Astrocyte (in vitro differentiated cells and primary cell): Measurements from ENCODE around the gene TNFRSF13B. TPM values are rescaled to one million over a fixed set of nuclear protein-coding genes. Genes with fewer than 3 reads are reported as not detected.

Experiments used
- DNase-seq: peaks from one replicate; pipeline ENCODE4 v3.0.0-alpha.2; 2010; ENCODE audit warnings: low read depth
- FAIRE-seq: peaks from 2 replicates; lab custom pipeline; 2011; peaks lifted over from hg19 to GRCh38; lab: Jason Lieb, UNC
- H2AFZ ChIP-seq: 2 replicates; pipeline ENCODE4 v1.6.0; 2012; ENCODE audit warnings: low read depth, low read length, inconsistent platforms
- H3K27ac ChIP-seq: 2 replicates; pipeline ENCODE4 v1.5.1; 2011; ENCODE audit warnings: low read depth, low read length, inconsistent platforms
- H3K27me3 ChIP-seq: 2 replicates; pipeline ENCODE4 v1.6.0; 2011; ENCODE audit warnings: low read length, inconsistent platforms; ENCODE audit not compliant: insufficient read depth
- H3K36me3 ChIP-seq: 2 replicates; pipeline ENCODE4 v1.5.1; 2011; ENCODE audit warnings: low read length, inconsistent platforms; ENCODE audit not compliant: insufficient read depth
- H3K4me1 ChIP-seq: 2 replicates; pipeline ENCODE4 v1.5.1; 2011; ENCODE audit warnings: low read length, inconsistent platforms; ENCODE audit not compliant: insufficient read depth
- H3K4me2 ChIP-seq: 2 replicates; pipeline ENCODE4 v1.6.0; 2012; ENCODE audit warnings: low read length, inconsistent platforms
- H3K4me3 ChIP-seq: 2 replicates; pipeline ENCODE4 v1.5.1; 2011; ENCODE audit warnings: low read depth, mild to moderate bottlenecking, low read length, inconsistent platforms; ENCODE audit not compliant: insufficient read depth
- H3K79me2 ChIP-seq: 2 replicates; pipeline ENCODE4 v1.6.0; 2012; ENCODE audit warnings: mild to moderate bottlenecking, low read length, inconsistent platforms; ENCODE audit not compliant: insufficient read depth
- H3K9ac ChIP-seq: 2 replicates; pipeline ENCODE4 v1.6.0; 2012; ENCODE audit warnings: mild to moderate bottlenecking, low read length, inconsistent platforms
- H3K9me3 ChIP-seq: 2 replicates; pipeline ENCODE4 v1.5.1; 2012; ENCODE audit warnings: low read depth, mild to moderate bottlenecking, low read length, inconsistent platforms; ENCODE audit not compliant: insufficient read depth
- H4K20me1 ChIP-seq: 2 replicates; pipeline ENCODE4 v1.6.0; 2012; ENCODE audit warnings: low read length, inconsistent platforms; ENCODE audit not compliant: insufficient read depth
- H3K27ac Mint-ChIP-seq: one replicate; pipeline ENCODE4 v1.8.0; 2021; ENCODE audit warnings: mild to moderate bottlenecking, mixed read lengths; ENCODE audit not compliant: unreplicated experiment
- H3K27me3 Mint-ChIP-seq: one replicate; pipeline ENCODE4 v1.8.0; 2021; ENCODE audit warnings: low read depth, mixed read lengths; ENCODE audit not compliant: unreplicated experiment
- H3K36me3 Mint-ChIP-seq: one replicate; pipeline ENCODE4 v1.8.0; 2021; ENCODE audit warnings: low read depth, mixed read lengths; ENCODE audit not compliant: unreplicated experiment
- H3K4me1 Mint-ChIP-seq: one replicate; pipeline ENCODE4 v1.8.0; 2021; ENCODE audit warnings: low read depth, mixed read lengths; ENCODE audit not compliant: unreplicated experiment
- H3K4me3 Mint-ChIP-seq: one replicate; pipeline ENCODE4 v1.8.0; 2021; ENCODE audit warnings: mild to moderate bottlenecking, moderate library complexity, mixed read lengths; ENCODE audit not compliant: unreplicated experiment
- H3K9me3 Mint-ChIP-seq: one replicate; pipeline ENCODE4 v1.8.0; 2021; ENCODE audit warnings: mild to moderate bottlenecking, mixed read lengths; ENCODE audit not compliant: unreplicated experiment
- EZH2 ChIP-seq: IDR thresholded peaks from 2 replicates; pipeline ENCODE4 v1.6.1; 2012; ENCODE audit warnings: mild to moderate bottlenecking, low read length, inconsistent platforms; ENCODE audit not compliant: insufficient read depth
- total RNA-seq: library from RNA; stranded (reverse); gene quantifications from 2 replicates; pipeline ENCODE4 v1.2.1, GENCODE V29; 2021
- TF ChIP-seq, protein P1 (sequence below): IDR thresholded peaks from 2 replicates; pipeline ENCODE4 v1.5.1; 2011; ENCODE audit warnings: low read depth, mild to moderate bottlenecking, inconsistent platforms, low read length, moderate library complexity; ENCODE audit not compliant: insufficient read depth

TNFRSF13B gene
- total RNA-seq, 1 donor from 2014 or later: not detected

DNA sequence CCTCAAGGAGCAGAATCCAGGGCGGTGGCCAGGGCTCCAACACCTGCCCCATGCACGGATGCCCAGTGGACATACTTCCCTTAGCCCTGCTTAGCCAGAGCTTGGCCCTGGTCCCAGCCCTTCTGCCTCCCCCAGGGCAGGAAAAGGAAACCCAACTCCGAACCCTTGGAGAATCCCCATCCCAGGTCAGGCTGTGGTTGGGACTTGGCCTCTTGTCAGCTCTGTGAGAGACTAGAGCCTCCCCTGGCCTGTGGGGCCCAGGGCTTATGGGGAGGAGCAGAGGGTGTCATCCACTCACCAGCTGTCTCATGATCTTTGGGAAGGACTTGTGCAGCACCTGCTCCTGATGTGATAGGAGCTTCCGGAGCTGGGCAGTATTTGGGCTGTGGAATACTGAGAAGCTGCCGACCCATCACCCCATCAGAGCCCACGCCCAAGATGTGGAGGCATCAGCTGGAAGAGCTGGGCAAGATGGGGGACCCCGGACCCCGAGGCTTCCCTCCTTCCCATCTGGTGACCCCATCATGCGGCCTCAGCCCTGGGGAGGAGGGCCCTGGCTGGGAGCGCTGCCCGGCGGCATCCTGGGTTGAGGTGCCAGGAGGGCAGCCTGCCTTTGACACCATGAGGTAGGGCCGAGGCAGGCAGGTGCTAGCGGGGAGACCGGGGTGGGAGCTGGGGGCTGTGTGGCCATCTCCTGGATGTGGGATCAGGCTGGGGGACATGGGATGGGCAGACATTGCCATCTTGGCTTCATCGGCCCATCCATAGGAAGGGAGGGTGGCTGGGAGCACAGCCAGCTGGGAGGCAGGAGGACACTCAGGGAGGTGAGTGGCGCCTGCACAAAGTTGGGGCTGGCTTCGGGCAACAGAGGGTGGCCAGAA is 45.1 kb downstream of the TNFRSF13B start:
- Histone ChIP-seq H3K9ac (no peak overlapping the region), H3K9me3 (no peaks in the 10 kb centered on the region), H3K79me2 (no peaks in the 10 kb centered on the region), H2AFZ (no peak overlapping the region), H3K4me2 (no peak overlapping the region), H3K4me3 (no peak overlapping the region), H3K36me3 (no peaks in the 10 kb centered on the region), H4K20me1 (no peaks in the 10 kb centered on the region), H3K27ac (no peak overlapping the region), H3K4me1 (no peaks in the 10 kb centered on the region), H3K27me3 (no peaks in the 10 kb centered on the region)
- FAIRE-seq (no peak), DNase-seq (no peak)
- Mint-ChIP-seq H3K4me3 (no peak overlapping the region), H3K27ac (no peak overlapping the region), H3K36me3 (no peaks in the 10 kb centered on the region), H3K4me1 (no peaks in the 10 kb centered on the region), H3K27me3 (peaks cover 9% of the 10 kb centered on the region), H3K9me3 (no peaks in the 10 kb centered on the region)
- TF ChIP-seq, protein P1, sequence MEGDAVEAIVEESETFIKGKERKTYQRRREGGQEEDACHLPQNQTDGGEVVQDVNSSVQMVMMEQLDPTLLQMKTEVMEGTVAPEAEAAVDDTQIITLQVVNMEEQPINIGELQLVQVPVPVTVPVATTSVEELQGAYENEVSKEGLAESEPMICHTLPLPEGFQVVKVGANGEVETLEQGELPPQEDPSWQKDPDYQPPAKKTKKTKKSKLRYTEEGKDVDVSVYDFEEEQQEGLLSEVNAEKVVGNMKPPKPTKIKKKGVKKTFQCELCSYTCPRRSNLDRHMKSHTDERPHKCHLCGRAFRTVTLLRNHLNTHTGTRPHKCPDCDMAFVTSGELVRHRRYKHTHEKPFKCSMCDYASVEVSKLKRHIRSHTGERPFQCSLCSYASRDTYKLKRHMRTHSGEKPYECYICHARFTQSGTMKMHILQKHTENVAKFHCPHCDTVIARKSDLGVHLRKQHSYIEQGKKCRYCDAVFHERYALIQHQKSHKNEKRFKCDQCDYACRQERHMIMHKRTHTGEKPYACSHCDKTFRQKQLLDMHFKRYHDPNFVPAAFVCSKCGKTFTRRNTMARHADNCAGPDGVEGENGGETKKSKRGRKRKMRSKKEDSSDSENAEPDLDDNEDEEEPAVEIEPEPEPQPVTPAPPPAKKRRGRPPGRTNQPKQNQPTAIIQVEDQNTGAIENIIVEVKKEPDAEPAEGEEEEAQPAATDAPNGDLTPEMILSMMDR: no peak
- TF ChIP-seq EZH2: no peak

DNA sequence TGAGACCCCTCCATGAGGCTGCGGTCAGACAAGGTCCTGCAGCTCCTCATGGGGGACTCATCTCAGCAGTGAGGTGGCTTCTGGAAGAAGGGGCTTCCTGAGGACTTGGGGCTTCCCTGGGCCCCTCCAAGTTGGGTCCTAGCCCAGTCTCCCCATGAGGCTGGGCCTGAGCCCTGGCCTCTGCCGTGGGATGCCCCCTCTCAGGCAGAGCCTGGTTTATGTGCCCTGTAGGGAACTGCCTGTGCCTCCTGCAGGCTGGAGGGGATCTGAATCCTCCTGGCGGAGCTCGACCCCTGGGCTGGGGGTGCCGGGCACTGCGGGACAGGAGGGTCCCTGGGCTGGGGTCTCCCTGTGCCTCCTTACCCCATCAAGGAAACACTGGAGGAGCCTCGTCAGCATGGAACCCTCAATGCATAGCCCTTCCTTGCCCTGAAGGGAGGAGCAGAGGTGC is 45.8 kb downstream of the TNFRSF13B start:
- no peaks in the 10 kb centered on the region for H3K9me3 Mint-ChIP-seq
- FAIRE-seq (no peak), DNase-seq (no peak)
- H3K4me1 Mint-ChIP-seq: peaks cover 2% of the 10 kb centered on the region
- no peak overlapping the region for H3K27ac Mint-ChIP-seq
- H3K4me3 Mint-ChIP-seq: no peak overlapping the region
- Histone ChIP-seq H4K20me1 (no peaks in the 10 kb centered on the region), H3K4me3 (no peak overlapping the region), H2AFZ (no peak overlapping the region), H3K27me3 (no peaks in the 10 kb centered on the region), H3K36me3 (no peaks in the 10 kb centered on the region), H3K9ac (no peak overlapping the region), H3K4me1 (no peaks in the 10 kb centered on the region), H3K4me2 (no peak overlapping the region), H3K27ac (no peak overlapping the region), H3K79me2 (no peaks in the 10 kb centered on the region), H3K9me3 (no peaks in the 10 kb centered on the region)
- TF ChIP-seq EZH2: no peak
- TF ChIP-seq, protein P1: no peak
- H3K36me3 Mint-ChIP-seq: no peaks in the 10 kb centered on the region
- peaks cover 9% of the 10 kb centered on the region for H3K27me3 Mint-ChIP-seq
